ENCODE measurements around the gene MAFG. TPM values are rescaled to one million over a fixed set of nuclear protein-coding genes. Genes with fewer than 3 reads are reported as not detected.

Gene MAFG
- total and polyA plus RNA-seq, 2 of the 13 experiments (the other 11 are each of a cell fraction or from before 2014, with no cell fraction given): 14.5 to 20.0 TPM

GRCh38 chr17:81869221-81870130 is 58.1 kb downstream of the MAFG start (continued):
- TF ChIP-seq JUN (CRISPR knock-in tag; IDR thresholded peaks at IDR 0.05) (no peak), ZNF407 (CRISPR knock-in tag; IDR thresholded peaks at IDR 0.05; ENCODE audit: not compliant biosample characterization) (no peak), ZNF30 (CRISPR knock-in tag; IDR thresholded peaks at IDR 0.05) (no peak), GTF3A (CRISPR knock-in tag; conservative IDR thresholded peaks at IDR 0.05) (0 out of 2 replicates have a peak, but pooled peaks have one; percentile 26), ZNF589 (CRISPR knock-in tag; conservative IDR thresholded peaks at IDR 0.05) (peak; percentile 84; the same call in 1 of the 2 replicates), GFI1 (CRISPR knock-in tag; IDR thresholded peaks at IDR 0.05; ENCODE audit: borderline replicate concordance) (no peak), KLF16 (CRISPR knock-in tag; IDR thresholded peaks at IDR 0.05) (no peak; a peak in 2 of 4 replicates), ZNF232 (CRISPR knock-in tag; IDR thresholded peaks at IDR 0.05; ENCODE audit: borderline replicate concordance) (no peak), ZNF317 (CRISPR knock-in tag; IDR thresholded peaks at IDR 0.05) (no peak), NFE2L1 (CRISPR knock-in tag; IDR thresholded peaks at IDR 0.05; ENCODE audit: borderline replicate concordance) (no peak), BHLHE40 (IDR thresholded peaks at IDR 0.05; ENCODE audit: low read length) (no peak), ZNF180 (CRISPR knock-in tag; IDR thresholded peaks at IDR 0.05; ENCODE audit: borderline replicate concordance, low read depth) (no peak), DPF2 (CRISPR knock-in tag; IDR thresholded peaks at IDR 0.05; ENCODE audit: borderline replicate concordance, low read depth) (no peak), PHF5A (CRISPR knock-in tag; IDR thresholded peaks at IDR 0.05; ENCODE audit: low read depth, unreplicated experiment) (no peak), MXD4 (CRISPR knock-in tag; IDR thresholded peaks at IDR 0.05) (no peak), NFIC (IDR thresholded peaks at IDR 0.05; ENCODE audit: low read length) (0 out of 2 replicates have a peak, but pooled peaks have one; percentile 41), RORA (CRISPR knock-in tag; IDR thresholded peaks at IDR 0.05) (no peak), ZNF557 (CRISPR knock-in tag; IDR thresholded peaks at IDR 0.05) (no peak), ZBTB34 (CRISPR knock-in tag; IDR thresholded peaks at IDR 0.05) (0 out of 2 replicates have a peak, but pooled peaks have one; percentile 66), ZNF143 (CRISPR knock-in tag; IDR thresholded peaks at IDR 0.05) (peak; percentile 39; the same call in 1 of the 2 replicates)

Data from HepG2 (cell line).